K562 (cell line): ENCODE measurements around the gene CTPS1. TPM values are rescaled to one million over a fixed set of nuclear protein-coding genes. Genes with fewer than 3 reads are reported as not detected.

Experiments used
- FOXA1 ChIP-seq: fragments of 450-650 bp; IDR thresholded peaks from 2 replicates; pipeline ENCODE4 v1.6.1; 2016; ENCODE audit warnings: mild to moderate bottlenecking, borderline replicate concordance
- HDAC8 ChIP-seq: fragments of 450-650 bp; IDR thresholded peaks from 2 replicates; pipeline ENCODE4 v1.6.1; 2016; ENCODE audit warnings: mild to moderate bottlenecking, missing genetic modification characterization, moderate library complexity, missing compliant biosample characterization
- MED1 ChIP-seq: sonication (generic); formaldehyde crosslinking; IDR thresholded peaks from 2 replicates; pipeline ENCODE4 v1.8.1; 2023; ENCODE audit warnings: missing genetic modification reagents, borderline replicate concordance
- MEF2A ChIP-seq: IDR thresholded peaks from 2 replicates; pipeline ENCODE4 v1.6.1; 2011; ENCODE audit warnings: low read depth, mild to moderate bottlenecking, low read length, moderate library complexity; ENCODE audit not compliant: control insufficient read depth
- PRPF4 ChIP-seq: fragments of 200-400 bp; formaldehyde crosslinking; IDR thresholded peaks from one replicate; pipeline ENCODE4 v1.6.1; 2017; ENCODE audit warnings: low read length, low read depth, mild to moderate bottlenecking; ENCODE audit not compliant: insufficient read depth, poor library complexity, severe bottlenecking
- RNF2 ChIP-seq: sonication (generic); IDR thresholded peaks from 2 replicates; pipeline ENCODE4 v1.6.1; 2016
- STAG1 ChIP-seq: sonication (generic); formaldehyde crosslinking; IDR thresholded peaks from 2 replicates; pipeline ENCODE4 v1.5.0; 2020; ENCODE audit warnings: missing genetic modification reagents, borderline replicate concordance
- TAF9B ChIP-seq: fragments of 450-650 bp; IDR thresholded peaks from 2 replicates; pipeline ENCODE4 v1.6.1; 2018; ENCODE audit warnings: mild to moderate bottlenecking; ENCODE audit not compliant: partially characterized antibody
- TARDBP ChIP-seq: fragments of 450-650 bp; IDR thresholded peaks from 2 replicates; pipeline ENCODE4 v1.6.1; 2016
- ZKSCAN1 ChIP-seq: fragments of 150-350 bp; IDR thresholded peaks from 2 replicates; pipeline ENCODE4 v1.6.1; 2016; ENCODE audit warnings: low read depth, low read length
- polyA plus RNA-seq, 8 experiments: library from polyadenylated mRNA; depleted of rRNA in 4 of 8; stranded (reverse) in 5 of 8; unstranded in 3 of 8; fragments of >200 nt; fragmentation: Nextera tagmentation in 2 of 8; fragmentation: Illumina TruSeq in 1 of 8; extraction: Ambion mirVana in 2 of 8; extraction: Trizol in 1 of 8; gene quantifications; 2 replicates each; pipeline versions ENCODE4 v1.2.1 to v1.2.3, GENCODE V29; 2011 to 2014; ENCODE audit warnings: inconsistent platforms in 1 of 8, missing spikeins in 1 of 8
- total RNA-seq, 7 experiments: library from RNA; depleted of rRNA in 6 of 7; stranded (reverse); fragments of >200 nt in 6 of 7; fragmentation: Illumina TruSeq in 2 of 7; extraction: Trizol in 2 of 7; gene quantifications; 2 replicates each; pipeline versions ENCODE4 v1.2.1 to v1.2.3, GENCODE V29; 2011 to 2021; ENCODE audit warnings: low replicate concordance in 1 of 7
- TF ChIP-seq, protein P1 (sequence below): fragments of 450-650 bp; IDR thresholded peaks from 2 replicates; pipeline ENCODE4 v1.6.1; 2016; ENCODE audit warnings: mild to moderate bottlenecking
- TF ChIP-seq, protein P2 (sequence below): fragments of 450-650 bp; formaldehyde crosslinking; IDR thresholded peaks from 2 replicates; pipeline ENCODE4 v1.4.0; 2020; ENCODE audit warnings: mild to moderate bottlenecking, moderate library complexity
- TF ChIP-seq, protein P3 (sequence below), 2 experiments: fragments of 450-650 bp; IDR thresholded peaks; 2 replicates each; pipeline ENCODE4 v1.6.1; 2018; ENCODE audit warnings: mild to moderate bottlenecking in 2 of 2, low read depth in 1 of 2; ENCODE audit not compliant: partially characterized antibody in 2 of 2
- TF ChIP-seq, protein P4 (sequence below): sonication (generic); formaldehyde crosslinking; IDR thresholded peaks from 2 replicates; pipeline ENCODE4 v1.5.0; 2020; ENCODE audit warnings: missing genetic modification reagents
- TF ChIP-seq, protein P5 (sequence below), 2 experiments: IDR thresholded peaks in 1 of 2; conservative IDR thresholded peaks in 1 of 2; 2 replicates each; pipeline ENCODE4 v1.6.1; 2016; ENCODE audit warnings: low read depth in 2 of 2, mild to moderate bottlenecking in 1 of 2, missing compliant biosample characterization in 1 of 2, missing genetic modification characterization in 1 of 2, moderate library complexity in 1 of 2

CTPS1 gene
- total and polyA plus RNA-seq, 9 of the 15 experiments (the other 6 are each of a cell fraction or from before 2014, with no cell fraction given), result 44.4 to 164 (median 87.7) TPM

DNA sequence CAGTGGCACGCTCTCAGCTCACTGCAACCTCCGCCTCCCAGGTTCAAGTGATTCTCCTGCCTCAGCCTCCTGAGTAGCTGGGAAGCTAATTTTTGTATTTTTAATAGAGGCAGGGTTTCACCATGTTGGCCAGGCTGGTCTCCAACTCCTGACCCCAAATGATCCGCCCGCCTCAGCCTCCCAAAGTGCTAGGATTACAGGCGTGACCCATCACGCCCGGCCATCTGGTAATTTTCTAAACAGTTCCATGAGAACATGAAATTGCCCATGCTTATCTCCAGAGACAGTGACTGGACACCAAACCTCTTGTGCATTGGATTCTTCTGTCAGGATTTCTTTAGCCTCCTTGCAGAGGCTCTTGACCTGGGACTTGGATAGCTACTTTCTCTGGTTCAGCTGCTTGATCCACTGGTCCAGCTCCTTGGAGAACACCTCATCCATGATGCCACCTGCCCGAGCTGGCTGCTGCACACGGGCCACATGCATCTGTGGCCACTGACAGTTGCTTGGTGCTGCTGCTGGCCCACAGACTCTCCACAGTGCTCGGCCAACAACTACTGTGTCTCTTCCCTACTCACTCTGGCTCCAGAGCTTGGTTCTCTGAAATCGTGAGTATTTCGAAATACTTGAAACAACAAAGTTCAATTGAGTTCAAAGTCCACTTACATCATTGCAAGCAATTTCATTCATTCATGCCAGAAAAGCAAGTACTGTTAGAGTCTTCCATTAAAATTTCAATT, 40.0 kb upstream of the CTPS1 start (continued):
- TF ChIP-seq, protein P1, sequence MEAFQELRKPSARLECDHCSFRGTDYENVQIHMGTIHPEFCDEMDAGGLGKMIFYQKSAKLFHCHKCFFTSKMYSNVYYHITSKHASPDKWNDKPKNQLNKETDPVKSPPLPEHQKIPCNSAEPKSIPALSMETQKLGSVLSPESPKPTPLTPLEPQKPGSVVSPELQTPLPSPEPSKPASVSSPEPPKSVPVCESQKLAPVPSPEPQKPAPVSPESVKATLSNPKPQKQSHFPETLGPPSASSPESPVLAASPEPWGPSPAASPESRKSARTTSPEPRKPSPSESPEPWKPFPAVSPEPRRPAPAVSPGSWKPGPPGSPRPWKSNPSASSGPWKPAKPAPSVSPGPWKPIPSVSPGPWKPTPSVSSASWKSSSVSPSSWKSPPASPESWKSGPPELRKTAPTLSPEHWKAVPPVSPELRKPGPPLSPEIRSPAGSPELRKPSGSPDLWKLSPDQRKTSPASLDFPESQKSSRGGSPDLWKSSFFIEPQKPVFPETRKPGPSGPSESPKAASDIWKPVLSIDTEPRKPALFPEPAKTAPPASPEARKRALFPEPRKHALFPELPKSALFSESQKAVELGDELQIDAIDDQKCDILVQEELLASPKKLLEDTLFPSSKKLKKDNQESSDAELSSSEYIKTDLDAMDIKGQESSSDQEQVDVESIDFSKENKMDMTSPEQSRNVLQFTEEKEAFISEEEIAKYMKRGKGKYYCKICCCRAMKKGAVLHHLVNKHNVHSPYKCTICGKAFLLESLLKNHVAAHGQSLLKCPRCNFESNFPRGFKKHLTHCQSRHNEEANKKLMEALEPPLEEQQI, result peak; percentile 53; the same call in 1 of the 2 replicates
- no peak for TF ChIP-seq PRPF4
- TF ChIP-seq STAG1 (CRISPR knock-in tag), result no peak
- TF ChIP-seq, protein P2, sequence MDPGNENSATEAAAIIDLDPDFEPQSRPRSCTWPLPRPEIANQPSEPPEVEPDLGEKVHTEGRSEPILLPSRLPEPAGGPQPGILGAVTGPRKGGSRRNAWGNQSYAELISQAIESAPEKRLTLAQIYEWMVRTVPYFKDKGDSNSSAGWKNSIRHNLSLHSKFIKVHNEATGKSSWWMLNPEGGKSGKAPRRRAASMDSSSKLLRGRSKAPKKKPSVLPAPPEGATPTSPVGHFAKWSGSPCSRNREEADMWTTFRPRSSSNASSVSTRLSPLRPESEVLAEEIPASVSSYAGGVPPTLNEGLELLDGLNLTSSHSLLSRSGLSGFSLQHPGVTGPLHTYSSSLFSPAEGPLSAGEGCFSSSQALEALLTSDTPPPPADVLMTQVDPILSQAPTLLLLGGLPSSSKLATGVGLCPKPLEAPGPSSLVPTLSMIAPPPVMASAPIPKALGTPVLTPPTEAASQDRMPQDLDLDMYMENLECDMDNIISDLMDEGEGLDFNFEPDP (CRISPR knock-in tag), result no peak
- TF ChIP-seq, protein P3, sequence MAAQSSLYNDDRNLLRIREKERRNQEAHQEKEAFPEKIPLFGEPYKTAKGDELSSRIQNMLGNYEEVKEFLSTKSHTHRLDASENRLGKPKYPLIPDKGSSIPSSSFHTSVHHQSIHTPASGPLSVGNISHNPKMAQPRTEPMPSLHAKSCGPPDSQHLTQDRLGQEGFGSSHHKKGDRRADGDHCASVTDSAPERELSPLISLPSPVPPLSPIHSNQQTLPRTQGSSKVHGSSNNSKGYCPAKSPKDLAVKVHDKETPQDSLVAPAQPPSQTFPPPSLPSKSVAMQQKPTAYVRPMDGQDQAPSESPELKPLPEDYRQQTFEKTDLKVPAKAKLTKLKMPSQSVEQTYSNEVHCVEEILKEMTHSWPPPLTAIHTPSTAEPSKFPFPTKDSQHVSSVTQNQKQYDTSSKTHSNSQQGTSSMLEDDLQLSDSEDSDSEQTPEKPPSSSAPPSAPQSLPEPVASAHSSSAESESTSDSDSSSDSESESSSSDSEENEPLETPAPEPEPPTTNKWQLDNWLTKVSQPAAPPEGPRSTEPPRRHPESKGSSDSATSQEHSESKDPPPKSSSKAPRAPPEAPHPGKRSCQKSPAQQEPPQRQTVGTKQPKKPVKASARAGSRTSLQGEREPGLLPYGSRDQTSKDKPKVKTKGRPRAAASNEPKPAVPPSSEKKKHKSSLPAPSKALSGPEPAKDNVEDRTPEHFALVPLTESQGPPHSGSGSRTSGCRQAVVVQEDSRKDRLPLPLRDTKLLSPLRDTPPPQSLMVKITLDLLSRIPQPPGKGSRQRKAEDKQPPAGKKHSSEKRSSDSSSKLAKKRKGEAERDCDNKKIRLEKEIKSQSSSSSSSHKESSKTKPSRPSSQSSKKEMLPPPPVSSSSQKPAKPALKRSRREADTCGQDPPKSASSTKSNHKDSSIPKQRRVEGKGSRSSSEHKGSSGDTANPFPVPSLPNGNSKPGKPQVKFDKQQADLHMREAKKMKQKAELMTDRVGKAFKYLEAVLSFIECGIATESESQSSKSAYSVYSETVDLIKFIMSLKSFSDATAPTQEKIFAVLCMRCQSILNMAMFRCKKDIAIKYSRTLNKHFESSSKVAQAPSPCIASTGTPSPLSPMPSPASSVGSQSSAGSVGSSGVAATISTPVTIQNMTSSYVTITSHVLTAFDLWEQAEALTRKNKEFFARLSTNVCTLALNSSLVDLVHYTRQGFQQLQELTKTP (IDR thresholded peaks at IDR 0.05; ENCODE audit: low read depth in 1 of 2, partially characterized antibody in 2 of 2), result peak in 1 of 2 experiments; percentile 39
- TF ChIP-seq FOXA1, result no peak
- no peak for TF ChIP-seq HDAC8
- TF ChIP-seq RNF2, result no peak
- TF ChIP-seq, protein P4, sequence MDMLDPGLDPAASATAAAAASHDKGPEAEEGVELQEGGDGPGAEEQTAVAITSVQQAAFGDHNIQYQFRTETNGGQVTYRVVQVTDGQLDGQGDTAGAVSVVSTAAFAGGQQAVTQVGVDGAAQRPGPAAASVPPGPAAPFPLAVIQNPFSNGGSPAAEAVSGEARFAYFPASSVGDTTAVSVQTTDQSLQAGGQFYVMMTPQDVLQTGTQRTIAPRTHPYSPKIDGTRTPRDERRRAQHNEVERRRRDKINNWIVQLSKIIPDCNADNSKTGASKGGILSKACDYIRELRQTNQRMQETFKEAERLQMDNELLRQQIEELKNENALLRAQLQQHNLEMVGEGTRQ (CRISPR knock-in tag), result no peak
- no peak for TF ChIP-seq TARDBP
- 0 out of 2 replicates have a peak, but pooled peaks have one; percentile 10 for TF ChIP-seq ZKSCAN1
- no peak for TF ChIP-seq MEF2A
- no peak for TF ChIP-seq MED1
- no peak for TF ChIP-seq TAF9B
- TF ChIP-seq, protein P5, sequence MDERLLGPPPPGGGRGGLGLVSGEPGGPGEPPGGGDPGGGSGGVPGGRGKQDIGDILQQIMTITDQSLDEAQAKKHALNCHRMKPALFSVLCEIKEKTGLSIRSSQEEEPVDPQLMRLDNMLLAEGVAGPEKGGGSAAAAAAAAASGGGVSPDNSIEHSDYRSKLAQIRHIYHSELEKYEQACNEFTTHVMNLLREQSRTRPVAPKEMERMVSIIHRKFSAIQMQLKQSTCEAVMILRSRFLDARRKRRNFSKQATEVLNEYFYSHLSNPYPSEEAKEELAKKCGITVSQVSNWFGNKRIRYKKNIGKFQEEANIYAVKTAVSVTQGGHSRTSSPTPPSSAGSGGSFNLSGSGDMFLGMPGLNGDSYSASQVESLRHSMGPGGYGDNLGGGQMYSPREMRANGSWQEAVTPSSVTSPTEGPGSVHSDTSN (CRISPR knock-in tag; IDR thresholded peaks at IDR 0.05; ENCODE audit: low read depth), result no peak
- TF ChIP-seq, protein P5 (tag; conservative IDR thresholded peaks at IDR 0.05; ENCODE audit: low read depth), result no peak
